SW 1271 (cell line): ENCODE measurements around the gene CTNS.

Source experiments
- DNase-seq, 2 experiments: peaks; one replicate each; lab custom pipeline; 2025; lab: John Stamatoyannopoulos, UW

Gene CTNS

DNA sequence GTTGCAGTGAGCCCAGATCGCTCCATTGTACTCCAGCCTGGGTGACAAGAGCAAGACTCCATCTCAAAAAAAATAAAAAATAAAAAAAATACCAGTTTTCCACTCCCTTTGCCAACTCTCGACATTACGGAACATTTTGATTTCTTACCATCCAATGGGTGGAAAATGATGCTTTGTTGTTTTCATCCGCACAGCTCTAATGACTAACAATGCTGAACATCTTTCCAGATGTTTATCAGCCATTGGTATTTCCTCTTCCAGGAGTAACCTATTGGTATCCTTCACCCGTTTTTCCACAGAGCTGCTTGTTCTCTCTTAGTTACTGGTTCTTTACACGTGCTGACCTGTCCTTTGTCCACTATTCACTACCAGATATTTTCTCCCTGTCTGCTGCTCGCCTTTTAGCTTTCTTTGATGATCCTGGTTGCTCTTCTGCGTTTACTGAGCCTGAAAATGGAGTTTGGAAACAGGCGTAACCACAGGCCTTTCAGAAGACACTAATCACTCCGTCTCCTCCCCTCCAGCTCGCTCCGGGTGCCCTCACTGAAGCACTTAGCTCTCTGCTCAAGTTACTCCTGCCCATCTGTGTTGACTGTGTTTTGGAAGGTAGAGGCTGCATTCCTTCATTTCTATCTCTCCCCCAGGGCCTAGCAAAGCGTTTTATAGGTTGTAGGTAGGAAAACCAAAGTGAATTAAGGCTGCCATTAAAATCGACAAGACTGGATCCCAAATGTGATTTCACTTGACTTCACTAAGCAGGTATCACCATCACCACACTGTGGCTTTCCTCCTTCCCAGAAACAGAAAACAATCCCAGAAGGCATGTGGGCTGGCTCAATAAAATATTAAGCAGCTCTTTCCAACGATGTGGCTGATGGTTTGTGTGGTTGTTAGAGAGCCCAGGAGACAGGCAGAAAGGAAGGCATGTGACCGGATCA lies 9.5 kb upstream of the CTNS start:
- no peak for DNase-seq

DNA sequence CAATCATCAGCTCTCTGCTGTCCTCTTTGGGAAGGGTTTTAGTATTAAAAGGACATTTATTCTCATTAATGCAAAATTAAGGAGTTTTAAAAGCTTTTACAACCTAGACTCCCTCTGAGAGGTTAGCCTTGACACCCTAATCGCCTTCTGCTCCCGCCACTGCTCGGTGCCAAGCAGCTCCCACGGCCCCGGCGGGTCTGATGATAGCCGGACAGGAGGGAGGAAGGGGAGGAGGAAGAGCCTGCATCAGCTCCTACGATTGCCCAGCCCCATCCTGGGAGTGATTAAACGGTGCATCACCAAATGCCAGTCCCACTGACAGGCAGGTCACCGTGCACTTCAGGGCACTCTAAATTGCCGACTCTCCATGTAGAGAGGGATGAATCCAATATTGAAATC lies 8.8 kb upstream of the CTNS start:
- no peak for DNase-seq

DNA sequence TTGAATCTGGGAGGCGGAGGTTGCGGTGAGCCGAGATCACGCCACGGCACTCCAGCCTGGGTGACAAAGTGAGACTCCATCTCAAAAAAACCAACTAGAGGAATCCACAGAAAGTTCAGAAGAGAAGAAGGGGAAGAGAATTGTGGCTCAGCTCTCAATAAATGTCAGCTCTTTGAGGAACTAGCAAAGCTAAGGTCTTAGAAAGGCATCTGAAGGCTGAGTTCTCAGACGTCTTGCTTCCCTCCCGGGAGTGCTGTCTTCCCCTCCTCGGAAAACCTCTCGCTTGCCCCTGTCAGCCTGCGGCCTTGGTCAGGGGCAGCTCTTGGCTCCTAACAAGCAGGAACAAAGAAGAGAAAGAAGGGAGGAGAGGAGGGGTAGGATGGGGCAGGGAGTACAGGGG lies 5.8 kb upstream of the CTNS start:
- DNase-seq, result no peak

DNA sequence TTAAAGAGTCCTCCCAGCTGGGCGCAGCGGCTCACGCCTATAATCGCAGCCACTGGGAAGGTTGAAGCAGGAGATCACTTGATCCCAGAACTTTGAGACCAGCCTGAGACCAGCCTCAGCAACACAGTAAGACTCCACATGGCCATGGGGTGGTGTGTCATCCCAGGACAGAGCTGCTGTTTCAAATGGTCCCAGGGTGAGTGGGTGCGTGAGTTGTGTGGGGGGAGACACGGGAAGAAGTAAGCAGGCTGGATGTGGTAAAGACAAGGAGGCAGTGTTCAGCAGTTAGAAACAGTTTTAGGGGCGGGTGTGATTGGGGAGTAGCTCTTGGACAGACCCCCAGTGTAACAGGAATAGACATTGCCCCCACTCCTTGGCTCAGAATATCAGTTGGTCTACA lies 4.3 kb upstream of the CTNS start:
- no peak for DNase-seq

- no peak for DNase-seq
These were observed 946 bp upstream of the CTNS start for GRCh38 chr17:3635474-3636153.

DNA sequence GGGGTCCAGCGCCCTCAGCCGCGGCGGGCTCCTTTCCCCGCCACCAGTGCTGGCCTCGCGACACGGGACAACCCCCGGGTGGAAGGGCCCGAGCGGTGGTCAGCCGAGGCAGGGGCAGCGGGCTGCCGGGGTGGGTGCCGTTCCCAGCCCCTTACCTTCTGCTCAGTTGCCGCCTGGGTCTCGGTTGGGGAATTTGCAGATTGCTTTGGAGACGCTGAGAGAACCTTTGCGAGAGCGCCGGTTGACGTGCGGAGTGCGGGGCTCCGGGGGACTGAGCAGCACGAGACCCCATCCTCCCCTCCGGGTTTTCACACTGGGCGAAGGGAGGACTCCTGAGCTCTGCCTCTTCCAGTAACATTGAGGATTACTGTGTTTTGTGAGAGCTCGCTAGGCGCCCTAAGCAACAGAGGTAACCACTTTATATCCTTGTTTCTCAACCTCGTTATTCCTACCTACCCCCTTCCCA lies 381 bp downstream of the CTNS start:
- DNase-seq, result no peak

DNA sequence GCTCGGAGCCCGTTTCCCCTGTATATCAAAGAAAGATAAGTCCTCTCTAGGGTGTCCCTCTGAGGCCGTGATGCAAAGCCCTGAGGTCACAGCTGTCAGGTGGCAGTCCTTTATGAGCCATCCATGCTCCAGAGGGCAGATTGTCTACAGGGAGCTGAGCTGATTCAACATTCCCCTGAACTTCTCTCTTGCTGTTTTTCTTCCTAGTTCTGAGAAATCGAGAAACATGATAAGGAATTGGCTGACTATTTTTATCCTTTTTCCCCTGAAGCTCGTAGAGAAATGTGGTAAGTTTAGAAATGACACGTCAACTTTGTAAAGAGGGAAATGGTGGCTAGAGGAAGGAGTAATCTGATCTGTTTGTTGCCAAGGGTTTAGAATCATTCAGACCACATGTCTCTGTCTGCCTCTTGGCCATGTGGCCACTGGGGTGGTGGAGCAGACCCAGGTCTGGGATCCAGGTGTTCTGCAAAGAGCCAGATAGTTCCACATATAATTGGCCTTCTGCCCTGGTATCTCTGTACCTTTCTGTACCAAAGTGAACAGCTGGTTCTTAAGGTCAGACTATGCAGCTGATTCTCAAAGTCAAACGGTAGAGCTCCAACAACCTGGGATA lies 3.5 kb downstream of the CTNS start:
- no peak for DNase-seq

DNA sequence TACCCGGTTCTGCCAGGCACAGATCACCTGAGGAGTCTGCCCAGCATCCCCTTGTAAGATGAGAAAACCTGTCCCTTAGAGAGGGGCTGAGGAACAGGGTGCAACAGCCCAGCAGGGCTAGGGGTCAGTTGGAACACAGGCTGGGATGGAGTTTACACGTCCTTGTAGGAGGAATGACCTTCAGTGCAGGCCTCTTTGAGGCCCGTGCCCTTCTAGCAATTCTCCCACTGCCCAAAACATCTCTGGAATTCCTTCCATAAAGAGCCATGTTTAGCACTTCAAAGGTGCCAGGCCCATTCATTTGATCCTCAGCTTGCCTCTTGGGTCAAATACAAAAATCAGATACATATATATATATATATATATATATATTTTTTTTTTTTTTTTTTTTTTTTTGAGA lies 4.5 kb downstream of the CTNS start:
- no peak for DNase-seq

GRCh38 chr17:3641717-3642486 lies 5.3 kb downstream of the CTNS start:
- no peak for DNase-seq

DNA sequence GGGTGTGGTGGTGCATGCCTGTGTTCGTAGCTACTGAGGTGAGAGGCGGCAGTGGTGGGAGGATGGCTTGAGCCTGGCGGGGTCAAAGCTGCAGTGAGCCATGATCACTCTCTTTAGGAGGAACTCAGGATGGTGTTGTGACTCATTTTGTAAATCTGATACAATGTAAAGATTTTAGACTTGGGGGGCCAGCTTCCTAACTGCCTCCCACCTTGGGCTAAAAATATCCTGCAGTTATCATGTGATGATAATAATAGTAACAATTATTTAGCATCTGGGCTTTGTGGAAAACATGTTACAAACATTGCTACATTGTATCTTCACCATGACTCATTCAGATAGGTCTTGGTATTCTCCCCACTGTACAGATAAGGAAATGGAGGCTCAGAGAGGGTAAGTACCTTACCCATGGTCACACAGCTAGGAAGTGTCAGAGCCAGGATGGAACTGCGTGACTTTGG lies 7.4 kb downstream of the CTNS start:
- DNase-seq, result no peak

DNA sequence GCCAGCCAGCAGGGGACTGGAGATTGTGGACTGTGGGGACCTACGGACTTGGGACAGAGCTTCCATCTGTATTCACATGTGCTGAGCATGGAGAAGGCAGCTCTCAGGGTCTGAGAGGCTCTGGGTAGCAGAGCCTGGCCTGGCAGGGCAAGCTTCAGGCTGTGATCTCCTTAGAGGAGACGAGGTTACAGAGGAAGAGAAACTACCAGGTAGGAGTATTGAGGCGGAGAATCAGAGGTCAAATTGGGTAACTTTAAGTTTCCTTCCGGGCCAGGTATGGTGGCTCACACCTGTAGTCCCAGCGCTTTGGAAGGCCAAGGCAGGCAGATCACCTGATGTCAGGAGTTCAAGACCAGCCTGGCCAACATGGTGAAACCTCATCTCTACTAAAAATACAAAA lies 8.8 kb downstream of the CTNS start:
- no peak for DNase-seq

DNA sequence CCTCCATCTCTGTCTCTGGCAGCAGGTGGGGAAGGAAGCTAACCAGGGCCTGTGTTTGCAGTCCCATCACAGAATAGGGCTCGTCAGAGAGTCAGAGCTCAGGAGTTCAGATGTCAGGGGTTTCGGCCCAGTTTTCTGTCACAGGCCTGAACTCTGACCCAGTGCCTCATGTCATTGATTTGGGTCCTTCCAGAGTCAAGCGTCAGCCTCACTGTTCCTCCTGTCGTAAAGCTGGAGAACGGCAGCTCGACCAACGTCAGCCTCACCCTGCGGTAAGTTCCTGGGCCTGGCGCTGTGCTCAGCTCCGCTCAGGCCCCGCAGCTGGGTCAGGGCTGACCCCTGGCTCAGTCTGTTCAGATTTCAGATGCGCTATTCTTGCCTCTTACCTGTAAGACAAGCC lies 10.7 kb downstream of the CTNS start:
- DNase-seq, result no peak

GRCh38 chr17:3647769-3648555 lies 11.4 kb downstream of the CTNS start:
- peak in 1 of 2 experiments; percentile 29 for DNase-seq

DNA sequence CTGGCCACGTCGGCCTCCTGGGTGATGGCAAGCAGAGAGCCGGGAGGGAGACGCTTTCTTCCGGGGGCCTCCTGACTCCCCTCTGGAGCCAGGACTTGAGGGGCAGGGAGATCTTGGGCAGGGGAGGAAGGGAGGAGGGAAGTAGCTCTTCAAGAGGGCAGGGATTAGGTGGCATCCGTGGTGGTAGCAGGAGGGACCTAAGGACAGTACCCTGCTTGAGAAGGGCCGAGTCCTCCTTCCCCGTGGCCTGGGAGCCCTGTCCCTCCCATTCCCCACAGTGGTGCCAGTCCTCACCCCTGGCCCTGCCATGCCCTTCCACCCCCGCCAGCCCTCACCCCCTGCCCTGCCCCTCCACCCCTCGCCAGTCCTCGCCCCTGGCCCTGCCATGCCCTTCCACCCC lies 19.2 kb downstream of the CTNS start:
- no peak for DNase-seq

- no peak for DNase-seq
These were observed 19.8 kb downstream of the CTNS start for GRCh38 chr17:3656353-3656752.

DNA sequence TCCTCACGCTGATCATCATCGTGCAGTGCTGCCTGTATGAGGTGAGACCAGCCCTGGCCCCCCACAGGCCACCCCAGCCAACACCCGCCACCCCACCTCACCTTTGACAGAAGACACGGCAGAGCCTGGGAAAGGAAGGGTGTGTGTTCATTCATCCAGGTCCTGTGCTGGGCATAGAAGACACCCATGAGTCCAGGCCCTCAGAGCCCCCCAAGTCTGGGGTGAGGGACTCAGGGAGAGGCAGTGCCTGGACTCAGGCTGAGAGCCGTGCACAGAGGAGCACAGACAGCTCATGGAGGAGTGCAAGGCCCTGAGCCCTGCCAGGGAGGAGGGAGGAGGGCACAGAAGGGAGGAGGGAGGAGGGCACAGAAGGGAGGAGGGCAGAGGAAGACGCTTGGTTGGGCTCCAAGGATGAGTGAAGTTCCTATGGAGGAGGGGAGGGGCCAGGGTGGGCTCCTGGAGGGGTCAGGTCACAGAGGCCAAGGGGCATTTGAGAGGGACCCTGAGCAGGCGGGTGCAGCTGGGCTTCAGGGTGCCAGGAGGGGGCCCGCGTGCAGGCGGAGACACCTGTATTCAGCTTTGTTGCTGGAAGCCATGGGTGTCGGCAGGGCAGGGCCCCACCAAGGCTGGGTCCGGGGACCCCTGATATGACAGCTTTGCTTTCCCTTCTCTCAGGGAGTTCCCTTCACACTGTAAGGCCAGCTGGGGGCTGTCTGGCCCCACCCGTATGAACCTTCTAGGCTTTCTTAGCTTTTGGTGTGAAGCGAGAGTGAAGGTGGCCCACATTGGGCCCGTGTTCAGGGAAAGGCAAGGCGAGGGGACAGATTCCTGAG lies 20.4 kb downstream of the CTNS start:
- no peak for DNase-seq

GRCh38 chr17:3657588-3657869 lies 21.0 kb downstream of the CTNS start:
- DNase-seq, result no peak

DNA sequence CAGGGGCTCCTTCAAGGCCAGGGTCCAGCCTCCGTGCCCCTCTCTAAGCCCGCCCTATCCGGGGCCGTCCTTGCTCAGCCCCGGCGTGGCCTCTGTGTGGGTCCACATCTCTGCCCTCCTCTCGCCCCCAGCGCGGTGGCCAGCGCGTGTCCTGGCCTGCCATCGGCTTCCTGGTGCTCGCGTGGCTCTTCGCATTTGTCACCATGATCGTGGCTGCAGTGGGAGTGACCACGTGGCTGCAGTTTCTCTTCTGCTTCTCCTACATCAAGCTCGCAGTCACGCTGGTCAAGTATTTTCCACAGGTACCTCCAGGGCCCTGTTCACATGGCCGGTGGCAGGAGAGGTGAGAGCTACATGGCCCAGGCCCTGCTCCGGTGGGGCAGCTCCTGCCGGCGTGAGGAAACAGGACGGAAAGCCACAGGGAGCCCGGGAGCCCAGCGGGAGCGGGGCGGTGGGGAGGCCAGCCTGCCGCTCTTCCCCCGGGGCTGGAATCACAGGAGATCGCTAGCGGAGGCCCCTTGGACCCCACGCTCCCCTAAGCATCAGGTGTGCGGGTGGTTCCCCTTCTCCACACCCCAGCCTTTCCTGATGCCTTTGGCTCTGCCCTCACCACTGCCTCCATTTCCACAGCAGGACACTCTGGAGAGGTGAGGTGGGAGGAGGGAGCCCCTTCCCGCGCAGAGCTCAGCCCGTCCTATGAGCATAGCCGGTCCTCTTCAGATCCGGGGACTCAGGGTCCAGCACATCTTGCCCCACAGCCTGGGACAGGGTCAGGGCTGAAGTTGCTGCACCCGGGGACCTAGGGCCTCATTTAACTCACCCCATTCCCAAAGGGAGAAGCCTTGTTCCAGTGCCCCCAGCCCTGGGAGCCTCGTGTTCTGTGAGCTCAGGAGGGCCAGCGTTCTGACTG lies 21.6 kb downstream of the CTNS start:
- no peak for DNase-seq

DNA sequence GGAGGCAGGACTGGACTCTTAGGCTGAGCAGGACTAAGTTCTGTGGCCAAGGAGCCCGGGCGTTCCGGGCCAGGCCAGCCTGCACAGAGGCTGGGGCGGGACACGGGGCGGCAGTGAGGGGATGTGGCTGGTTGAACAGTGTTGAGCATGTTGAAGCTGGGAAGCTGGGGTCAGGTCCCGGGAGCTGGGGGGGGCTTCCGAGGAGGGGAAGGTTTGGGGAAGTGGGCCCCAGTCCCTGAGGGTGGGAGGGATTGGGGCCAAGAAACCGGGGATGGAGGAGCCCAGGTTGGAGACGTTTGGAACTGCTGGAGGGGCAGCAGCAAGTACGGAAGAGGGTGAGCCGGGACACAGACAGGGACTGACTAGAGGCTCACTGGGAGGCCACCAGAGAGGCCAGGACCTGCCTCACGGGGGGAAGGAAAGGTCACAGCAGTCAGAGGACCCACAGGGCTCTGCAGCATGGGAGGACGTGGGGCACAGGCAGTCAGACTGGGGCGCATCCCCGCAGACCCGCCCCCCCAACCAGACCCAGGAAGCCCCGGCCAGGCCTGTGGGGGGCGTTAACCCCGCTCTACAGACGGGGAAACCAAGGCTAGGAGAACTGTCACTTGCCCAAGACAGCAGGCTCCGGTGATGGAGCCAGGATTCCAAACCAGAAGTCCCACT lies 22.4 kb downstream of the CTNS start:
- DNase-seq, result no peak
